ENCODE data around the gene FNDC3B.
A peak's percentile ranks its signal among the peaks of the same experiment; 100 is the strongest.

The FNDC3B gene

DNA sequence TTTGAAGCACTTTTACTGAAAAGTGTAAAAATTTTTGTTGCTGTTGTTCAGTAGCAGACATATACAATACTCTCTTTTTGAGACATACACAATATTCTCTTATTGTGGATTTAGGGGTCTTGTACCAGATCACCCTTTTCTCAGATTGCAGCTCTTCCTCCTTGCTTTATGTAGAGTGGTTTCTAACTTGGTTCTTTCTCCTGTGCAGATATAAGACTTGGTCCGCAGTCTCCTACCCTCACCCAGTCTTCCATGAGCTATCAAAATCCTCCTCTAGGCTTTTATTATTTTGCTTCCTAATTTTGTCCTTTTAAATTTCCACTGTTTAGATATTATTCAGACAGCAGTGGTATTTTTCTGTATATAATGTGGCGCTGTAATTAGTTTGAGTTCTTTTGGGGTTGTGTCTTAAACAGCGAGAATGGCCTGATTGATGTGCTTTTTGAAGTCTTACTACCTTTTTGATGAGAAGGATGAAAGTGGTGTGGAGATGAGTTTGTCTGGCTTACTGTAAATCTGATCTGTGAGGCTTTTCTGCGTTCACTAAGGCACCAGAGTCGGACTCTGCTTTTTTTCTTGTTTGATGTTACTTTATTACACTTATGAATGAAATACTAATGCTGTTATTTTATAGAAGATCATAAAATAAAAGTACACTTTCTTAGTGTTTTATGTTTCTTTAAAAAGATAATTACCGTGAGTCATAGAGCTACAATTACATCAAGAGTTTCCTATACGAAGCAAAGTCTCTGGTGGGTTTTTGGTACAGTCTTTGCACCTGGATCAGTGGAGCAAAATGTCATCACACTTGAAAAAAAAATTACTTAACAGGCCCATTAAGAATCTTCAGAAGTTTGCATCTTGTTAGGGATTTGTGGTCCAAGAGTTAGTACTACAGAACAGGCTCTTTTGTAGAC, 27.8 kb downstream of the FNDC3B start (continued):
- no peak for TF ChIP-seq ZBTB7A (tag by site-specific recombination; IDR thresholded peaks at IDR 0.05; ENCODE audit: low read depth)
- no peak for TF ChIP-seq ZNF660 (tag by site-specific recombination; IDR thresholded peaks at IDR 0.05)
- TF ChIP-seq, protein P1, sequence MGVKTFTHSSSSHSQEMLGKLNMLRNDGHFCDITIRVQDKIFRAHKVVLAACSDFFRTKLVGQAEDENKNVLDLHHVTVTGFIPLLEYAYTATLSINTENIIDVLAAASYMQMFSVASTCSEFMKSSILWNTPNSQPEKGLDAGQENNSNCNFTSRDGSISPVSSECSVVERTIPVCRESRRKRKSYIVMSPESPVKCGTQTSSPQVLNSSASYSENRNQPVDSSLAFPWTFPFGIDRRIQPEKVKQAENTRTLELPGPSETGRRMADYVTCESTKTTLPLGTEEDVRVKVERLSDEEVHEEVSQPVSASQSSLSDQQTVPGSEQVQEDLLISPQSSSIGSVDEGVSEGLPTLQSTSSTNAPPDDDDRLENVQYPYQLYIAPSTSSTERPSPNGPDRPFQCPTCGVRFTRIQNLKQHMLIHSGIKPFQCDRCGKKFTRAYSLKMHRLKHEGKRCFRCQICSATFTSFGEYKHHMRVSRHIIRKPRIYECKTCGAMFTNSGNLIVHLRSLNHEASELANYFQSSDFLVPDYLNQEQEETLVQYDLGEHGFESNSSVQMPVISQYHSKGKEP (tag by site-specific recombination; IDR thresholded peaks at IDR 0.05): no peak
- peak; percentile 44; the same call in 1 of the 2 replicates for TF ChIP-seq ZEB2 (tag by site-specific recombination; IDR thresholded peaks at IDR 0.05)
- no peak for TF ChIP-seq ZNF621 (tag by site-specific recombination; IDR thresholded peaks at IDR 0.05)
- peak; percentile 45 for TF ChIP-seq PRDM1 (tag by site-specific recombination; IDR thresholded peaks at IDR 0.05)
- 0 out of 2 replicates have a peak, but pooled peaks have one; percentile 3 for TF ChIP-seq ZNF596 (tag by site-specific recombination; IDR thresholded peaks at IDR 0.05)
- TF ChIP-seq, protein P2, sequence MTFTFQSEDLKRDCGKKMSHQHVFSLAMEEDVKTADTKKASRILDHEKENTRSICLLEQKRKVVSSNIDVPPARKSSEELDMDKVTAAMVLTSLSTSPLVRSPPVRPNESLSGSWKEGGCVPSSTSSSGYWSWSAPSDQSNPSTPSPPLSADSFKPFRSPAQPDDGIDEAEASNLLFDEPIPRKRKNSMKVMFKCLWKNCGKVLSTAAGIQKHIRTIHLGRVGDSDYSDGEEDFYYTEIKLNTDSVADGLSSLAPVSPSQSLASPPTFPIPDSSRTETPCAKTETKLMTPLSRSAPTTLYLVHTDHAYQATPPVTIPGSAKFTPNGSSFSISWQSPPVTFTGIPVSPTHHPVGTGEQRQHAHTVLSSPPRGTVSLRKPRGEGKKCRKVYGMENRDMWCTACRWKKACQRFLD (tag by site-specific recombination; IDR thresholded peaks at IDR 0.05): no peak
- TF ChIP-seq ZNF239 (tag by site-specific recombination; IDR thresholded peaks at IDR 0.05): no peak
- TF ChIP-seq FEZF1 (tag by site-specific recombination; IDR thresholded peaks at IDR 0.05): peak; percentile 73
- TF ChIP-seq, protein P3, sequence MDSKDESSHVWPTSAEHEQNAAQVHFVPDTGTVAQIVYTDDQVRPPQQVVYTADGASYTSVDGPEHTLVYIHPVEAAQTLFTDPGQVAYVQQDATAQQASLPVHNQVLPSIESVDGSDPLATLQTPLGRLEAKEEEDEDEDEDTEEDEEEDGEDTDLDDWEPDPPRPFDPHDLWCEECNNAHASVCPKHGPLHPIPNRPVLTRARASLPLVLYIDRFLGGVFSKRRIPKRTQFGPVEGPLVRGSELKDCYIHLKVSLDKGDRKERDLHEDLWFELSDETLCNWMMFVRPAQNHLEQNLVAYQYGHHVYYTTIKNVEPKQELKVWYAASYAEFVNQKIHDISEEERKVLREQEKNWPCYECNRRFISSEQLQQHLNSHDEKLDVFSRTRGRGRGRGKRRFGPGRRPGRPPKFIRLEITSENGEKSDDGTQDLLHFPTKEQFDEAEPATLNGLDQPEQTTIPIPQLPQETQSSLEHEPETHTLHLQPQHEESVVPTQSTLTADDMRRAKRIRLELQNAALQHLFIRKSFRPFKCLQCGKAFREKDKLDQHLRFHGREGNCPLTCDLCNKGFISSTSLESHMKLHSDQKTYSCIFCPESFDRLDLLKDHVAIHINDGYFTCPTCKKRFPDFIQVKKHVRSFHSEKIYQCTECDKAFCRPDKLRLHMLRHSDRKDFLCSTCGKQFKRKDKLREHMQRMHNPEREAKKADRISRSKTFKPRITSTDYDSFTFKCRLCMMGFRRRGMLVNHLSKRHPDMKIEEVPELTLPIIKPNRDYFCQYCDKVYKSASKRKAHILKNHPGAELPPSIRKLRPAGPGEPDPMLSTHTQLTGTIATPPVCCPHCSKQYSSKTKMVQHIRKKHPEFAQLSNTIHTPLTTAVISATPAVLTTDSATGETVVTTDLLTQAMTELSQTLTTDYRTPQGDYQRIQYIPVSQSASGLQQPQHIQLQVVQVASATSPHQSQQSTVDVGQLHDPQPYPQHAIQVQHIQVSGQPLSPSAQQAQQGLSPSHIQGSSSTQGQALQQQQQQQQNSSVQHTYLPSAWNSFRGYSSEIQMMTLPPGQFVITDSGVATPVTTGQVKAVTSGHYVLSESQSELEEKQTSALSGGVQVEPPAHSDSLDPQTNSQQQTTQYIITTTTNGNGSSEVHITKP (tag by site-specific recombination; IDR thresholded peaks at IDR 0.05): peak; percentile 44; the same call in 1 of the 2 replicates
- 0 out of 2 replicates have a peak, but pooled peaks have one; percentile 15 for TF ChIP-seq ZBTB8A (tag by site-specific recombination; IDR thresholded peaks at IDR 0.05)
- TF ChIP-seq ZFHX2 (tag by site-specific recombination; conservative IDR thresholded peaks at IDR 0.05): no peak
- peak; percentile 43 for TF ChIP-seq ZNF341 (tag by site-specific recombination; IDR thresholded peaks at IDR 0.05; ENCODE audit: low read depth)
- no peak for TF ChIP-seq ZNF433 (tag by site-specific recombination; IDR thresholded peaks at IDR 0.05; ENCODE audit: low read depth)
- TF ChIP-seq, protein P4, sequence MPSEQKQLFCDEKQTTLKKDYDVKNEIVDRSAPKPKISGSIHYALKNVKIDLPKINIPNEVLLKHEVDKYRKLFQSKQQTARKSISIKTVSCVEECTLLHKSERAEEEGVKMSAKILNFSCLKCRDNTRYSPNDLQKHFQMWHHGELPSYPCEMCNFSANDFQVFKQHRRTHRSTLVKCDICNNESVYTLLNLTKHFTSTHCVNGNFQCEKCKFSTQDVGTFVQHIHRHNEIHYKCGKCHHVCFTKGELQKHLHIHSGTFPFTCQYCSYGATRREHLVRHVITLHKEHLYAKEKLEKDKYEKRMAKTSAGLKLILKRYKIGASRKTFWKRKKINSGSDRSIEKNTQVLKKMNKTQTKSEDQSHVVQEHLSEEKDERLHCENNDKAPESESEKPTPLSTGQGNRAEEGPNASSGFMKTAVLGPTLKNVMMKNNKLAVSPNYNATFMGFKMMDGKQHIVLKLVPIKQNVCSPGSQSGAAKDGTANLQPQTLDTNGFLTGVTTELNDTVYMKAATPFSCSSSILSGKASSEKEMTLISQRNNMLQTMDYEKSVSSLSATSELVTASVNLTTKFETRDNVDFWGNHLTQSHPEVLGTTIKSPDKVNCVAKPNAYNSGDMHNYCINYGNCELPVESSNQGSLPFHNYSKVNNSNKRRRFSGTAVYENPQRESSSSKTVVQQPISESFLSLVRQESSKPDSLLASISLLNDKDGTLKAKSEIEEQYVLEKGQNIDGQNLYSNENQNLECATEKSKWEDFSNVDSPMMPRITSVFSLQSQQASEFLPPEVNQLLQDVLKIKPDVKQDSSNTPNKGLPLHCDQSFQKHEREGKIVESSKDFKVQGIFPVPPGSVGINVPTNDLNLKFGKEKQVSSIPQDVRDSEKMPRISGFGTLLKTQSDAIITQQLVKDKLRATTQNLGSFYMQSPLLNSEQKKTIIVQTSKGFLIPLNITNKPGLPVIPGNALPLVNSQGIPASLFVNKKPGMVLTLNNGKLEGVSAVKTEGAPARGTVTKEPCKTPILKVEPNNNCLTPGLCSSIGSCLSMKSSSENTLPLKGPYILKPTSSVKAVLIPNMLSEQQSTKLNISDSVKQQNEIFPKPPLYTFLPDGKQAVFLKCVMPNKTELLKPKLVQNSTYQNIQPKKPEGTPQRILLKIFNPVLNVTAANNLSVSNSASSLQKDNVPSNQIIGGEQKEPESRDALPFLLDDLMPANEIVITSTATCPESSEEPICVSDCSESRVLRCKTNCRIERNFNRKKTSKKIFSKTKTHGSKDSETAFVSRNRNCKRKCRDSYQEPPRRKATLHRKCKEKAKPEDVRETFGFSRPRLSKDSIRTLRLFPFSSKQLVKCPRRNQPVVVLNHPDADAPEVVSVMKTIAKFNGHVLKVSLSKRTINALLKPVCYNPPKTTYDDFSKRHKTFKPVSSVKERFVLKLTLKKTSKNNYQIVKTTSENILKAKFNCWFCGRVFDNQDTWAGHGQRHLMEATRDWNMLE (tag by site-specific recombination; conservative IDR thresholded peaks at IDR 0.05; ENCODE audit: low read depth): no peak
- peak; percentile 19; the same call in 1 of the 2 replicates for TF ChIP-seq GLI2 (tag by site-specific recombination; IDR thresholded peaks at IDR 0.05; ENCODE audit: borderline replicate concordance, low read depth)
- TF ChIP-seq, protein P5, sequence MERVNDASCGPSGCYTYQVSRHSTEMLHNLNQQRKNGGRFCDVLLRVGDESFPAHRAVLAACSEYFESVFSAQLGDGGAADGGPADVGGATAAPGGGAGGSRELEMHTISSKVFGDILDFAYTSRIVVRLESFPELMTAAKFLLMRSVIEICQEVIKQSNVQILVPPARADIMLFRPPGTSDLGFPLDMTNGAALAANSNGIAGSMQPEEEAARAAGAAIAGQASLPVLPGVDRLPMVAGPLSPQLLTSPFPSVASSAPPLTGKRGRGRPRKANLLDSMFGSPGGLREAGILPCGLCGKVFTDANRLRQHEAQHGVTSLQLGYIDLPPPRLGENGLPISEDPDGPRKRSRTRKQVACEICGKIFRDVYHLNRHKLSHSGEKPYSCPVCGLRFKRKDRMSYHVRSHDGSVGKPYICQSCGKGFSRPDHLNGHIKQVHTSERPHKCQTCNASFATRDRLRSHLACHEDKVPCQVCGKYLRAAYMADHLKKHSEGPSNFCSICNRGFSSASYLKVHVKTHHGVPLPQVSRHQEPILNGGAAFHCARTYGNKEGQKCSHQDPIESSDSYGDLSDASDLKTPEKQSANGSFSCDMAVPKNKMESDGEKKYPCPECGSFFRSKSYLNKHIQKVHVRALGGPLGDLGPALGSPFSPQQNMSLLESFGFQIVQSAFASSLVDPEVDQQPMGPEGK (tag by site-specific recombination; IDR thresholded peaks at IDR 0.05): no peak
- no peak for TF ChIP-seq ZNF677 (tag by site-specific recombination; IDR thresholded peaks at IDR 0.05)
- TF ChIP-seq ZNF610 (tag by site-specific recombination; IDR thresholded peaks at IDR 0.05; ENCODE audit: borderline replicate concordance): no peak
- TF ChIP-seq ZNF366 (tag by site-specific recombination; conservative IDR thresholded peaks at IDR 0.05): peak; percentile 36; the same call in 1 of the 2 replicates
- TF ChIP-seq OSR2 (tag by site-specific recombination; IDR thresholded peaks at IDR 0.05): peak; percentile 27; the same call in 1 of the 2 replicates
